GM10847 (cell line): ENCODE data around the gene TBK1.
A peak's percentile ranks its signal among the peaks of the same experiment; 100 is the strongest.

Experiments used
- POLR2A ChIP-seq: IDR thresholded peaks from 2 replicates; pipeline ENCODE4 v1.6.1; 2011; ENCODE audit not compliant: insufficient read length; ENCODE audit errors: extremely low read depth

Gene TBK1

DNA sequence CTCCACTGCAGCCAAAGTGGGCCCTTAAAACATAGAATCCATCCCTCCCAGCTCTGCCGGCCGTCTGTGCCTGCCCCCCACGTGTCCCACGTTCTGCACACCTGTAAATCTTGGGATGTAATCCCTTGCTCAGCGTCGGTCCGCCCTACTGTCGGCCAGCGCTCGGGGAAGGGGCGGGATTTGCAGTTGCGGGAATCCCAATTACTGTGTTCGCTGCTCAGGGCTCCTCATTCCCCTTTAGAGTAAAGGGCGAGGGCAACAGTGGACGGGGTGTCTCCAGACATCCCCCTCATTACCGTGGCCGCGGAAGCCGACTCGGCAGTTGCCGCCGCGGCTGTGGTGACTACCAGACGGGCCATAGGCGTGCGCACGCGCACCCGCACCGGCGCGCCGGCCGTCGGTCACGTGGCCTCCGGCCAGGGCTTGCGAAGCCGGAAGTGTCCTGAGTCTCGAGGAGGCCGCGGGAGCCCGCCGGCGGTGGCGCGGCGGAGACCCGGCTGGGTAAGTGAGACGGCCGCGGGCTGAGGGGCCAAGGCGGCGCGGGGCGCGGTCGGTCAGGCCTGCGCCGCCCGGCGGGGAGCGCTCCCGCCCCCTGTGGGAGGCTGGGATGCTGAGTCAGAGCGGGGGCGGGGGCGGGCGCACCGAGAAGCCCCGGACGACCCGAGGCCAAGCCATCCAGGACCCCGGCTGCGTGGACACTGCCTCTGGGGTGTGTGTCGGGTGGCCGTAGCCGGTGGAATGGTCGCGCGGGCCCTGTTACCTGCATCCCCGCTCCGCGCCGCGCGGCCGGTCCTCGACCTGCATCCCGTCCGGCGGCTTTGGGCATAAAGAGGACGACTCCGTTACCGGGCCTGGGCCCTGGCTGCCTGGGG is at the start of gene TBK1:
TBK1 (plus strand) TSS at position 434 of the 872 bp plus-strand sequence. CDS start 3,751 bp downstream, outside the sequence.
- peak; percentile 69 for TF ChIP-seq POLR2A

DNA sequence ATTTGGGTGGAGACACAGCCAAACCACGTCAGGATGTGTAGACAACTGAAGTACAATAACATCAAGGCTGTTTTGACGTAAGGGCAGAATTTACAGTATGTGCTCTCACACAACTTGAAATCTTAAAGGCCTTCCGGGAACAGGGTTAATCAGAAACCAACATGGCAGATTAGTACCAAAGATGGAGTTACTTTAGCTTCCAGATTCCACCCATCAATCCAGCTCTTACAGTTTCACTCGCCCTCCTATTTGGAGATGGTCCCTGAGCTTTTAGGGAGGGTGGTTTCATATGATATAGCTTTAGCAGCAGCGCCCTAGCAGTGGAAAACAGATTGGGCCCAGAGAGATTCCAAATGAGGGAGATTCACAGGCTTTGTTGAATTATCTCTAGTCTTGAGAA is 49.7 kb upstream of the TBK1 start:
- TF ChIP-seq POLR2A = no peak

GRCh38 chr12:64403707-64404469 is 48.0 kb upstream of the TBK1 start, which contains the start of gene XPOT:
Gene XPOT, plus strand, starts transcription at chr12:64404392. Its CDS starts 5,644 bp downstream, at chr12:64410036.
- peak; percentile 93 for TF ChIP-seq POLR2A

DNA sequence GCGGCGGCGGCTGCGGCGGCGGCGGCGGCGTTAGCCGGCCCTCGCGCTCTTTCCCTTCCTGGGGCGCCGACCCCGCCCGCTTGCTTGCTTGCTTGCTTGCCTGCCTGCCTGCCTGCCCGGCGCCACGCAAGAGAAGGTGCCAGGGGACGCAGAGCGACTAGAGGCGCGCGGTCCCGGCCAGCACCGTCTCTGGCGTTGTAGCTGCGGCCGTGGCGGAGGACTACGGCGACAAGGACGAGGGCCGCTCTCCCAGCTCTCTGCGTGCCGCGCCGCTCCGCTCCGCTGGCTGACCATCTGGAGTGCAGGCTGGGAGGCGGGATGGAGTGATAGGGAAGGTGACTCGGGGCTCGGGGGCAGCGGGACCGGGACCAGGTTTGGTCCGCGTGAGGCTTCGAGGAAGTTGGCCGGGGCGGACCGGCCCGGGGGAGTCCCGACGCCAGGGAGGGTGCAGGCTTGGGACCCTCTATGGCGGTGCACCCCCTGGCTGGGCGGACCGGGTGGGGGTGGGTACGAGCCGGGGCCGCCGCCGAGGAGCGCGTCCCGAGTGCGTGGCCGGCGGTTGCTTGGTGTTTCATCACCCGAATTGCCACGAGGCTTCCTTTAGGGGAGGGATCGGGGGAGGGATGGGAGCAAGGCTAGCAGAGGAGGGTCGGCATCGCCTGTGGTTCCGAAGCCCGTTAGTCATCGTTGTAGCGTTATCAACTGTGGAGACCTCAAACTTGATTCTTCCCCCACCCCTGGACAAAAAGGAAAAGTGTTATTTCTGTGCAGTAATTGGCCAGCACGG is 47.3 kb upstream of the TBK1 start:
- TF ChIP-seq POLR2A = no peak

DNA sequence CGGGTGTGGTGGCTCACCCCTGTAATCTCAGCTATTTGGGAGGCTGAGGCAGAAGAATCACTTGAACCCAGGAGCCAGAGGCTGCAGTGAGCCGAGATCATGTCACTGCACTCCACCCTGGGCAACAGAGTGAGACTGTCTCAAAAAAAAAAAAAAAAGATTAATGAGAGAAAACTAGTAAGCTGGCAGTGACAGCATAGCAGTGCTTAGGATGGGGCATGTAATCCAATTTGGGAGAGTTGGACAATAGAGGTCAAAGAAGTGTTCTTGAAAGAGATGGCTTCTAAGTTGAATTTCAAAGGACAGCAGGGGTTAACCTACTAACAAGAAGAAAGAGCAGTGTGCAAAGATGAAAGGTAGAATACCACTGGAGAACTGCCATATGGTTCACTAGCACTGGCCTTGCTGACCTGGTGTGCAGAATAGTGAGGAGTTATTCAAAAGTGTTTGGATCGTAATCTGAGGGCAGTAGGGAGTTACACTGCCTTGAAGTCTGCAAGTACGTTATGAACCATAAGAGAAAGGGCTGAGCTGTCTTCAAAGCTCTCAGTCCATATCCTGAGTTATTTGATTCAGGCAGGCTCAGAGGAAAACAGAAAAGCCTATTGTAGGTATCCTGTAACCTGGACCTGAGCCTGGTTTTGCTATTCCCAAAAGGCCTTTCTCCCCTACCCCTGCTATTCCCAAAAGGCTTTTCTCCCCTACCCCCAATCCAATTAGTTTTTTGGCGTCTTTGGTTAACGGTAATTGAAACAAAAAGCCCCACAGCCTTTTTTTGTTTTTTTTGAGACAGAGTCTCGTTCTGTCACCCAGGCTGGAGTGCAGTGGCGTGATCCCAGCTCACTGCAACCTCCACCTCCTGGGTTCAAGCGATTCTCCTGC is 44.3 kb upstream of the TBK1 start:
- TF ChIP-seq POLR2A = no peak

GRCh38 chr12:64411427-64411826 is 40.5 kb upstream of the TBK1 start:
- no peak for TF ChIP-seq POLR2A

DNA sequence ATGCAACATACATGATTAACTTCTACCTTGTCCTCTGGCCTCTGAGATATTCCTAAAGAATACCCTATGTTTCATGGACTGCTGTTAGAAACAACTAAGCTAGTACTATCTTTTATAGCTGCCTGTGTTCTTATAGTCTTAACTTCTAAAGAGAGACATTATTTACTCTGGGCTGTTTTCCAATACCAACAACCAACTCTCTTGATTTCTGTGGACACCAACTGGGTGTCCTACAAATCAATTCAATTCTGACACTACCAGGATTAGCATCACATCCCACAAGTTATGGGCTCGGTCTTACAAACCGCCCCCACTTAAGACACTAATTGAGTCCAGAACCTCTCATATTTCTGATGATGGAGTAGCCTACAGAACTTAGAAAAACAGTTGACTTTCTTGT is 39.5 kb upstream of the TBK1 start:
- TF ChIP-seq POLR2A = no peak

DNA sequence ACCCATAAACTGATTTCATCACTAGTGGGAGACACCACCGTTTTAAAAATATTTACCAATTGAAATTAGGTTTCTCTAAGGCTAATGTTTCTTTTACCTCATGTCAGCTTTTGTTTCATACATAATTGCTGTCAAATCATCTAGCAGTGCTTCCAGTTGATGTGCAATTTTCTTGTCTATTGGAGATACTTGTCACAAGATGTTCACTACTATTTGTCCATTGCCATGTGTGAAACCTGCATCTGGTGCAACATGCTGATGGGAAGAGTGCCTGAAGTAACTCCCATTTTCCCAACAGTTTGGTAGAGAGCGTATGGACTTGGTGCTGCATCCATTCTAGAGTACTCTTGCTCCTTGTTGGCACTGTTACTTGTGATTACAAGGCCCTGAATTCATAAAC is 38.0 kb upstream of the TBK1 start:
- TF ChIP-seq POLR2A = no peak

- no peak for TF ChIP-seq POLR2A
Observed at GRCh38 chr12:64418209-64418608, 33.7 kb upstream of the TBK1 start.

GRCh38 chr12:64419696-64420095 is 32.2 kb upstream of the TBK1 start:
- TF ChIP-seq POLR2A = no peak

- TF ChIP-seq POLR2A = no peak
Observed at GRCh38 chr12:64427988-64428387, 23.9 kb upstream of the TBK1 start.

DNA sequence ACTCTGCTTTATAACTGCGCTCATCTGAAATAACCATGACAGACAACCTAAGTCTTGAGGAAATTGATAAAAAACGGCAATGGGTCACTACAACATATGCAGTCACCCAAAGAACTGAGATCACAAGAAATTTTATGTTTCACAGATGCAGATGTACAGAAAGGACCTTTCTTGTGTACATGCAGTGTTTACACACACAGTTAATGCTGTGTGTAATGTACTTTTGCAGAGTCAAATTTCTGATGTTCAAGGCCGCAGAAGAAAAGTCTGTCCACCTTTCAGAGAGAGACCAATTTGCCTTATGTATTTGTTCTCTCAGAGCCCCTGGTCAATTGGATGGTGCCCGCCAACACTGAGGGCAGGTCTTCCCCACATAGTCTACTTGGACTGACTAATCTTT is 23.0 kb upstream of the TBK1 start:
- TF ChIP-seq POLR2A = no peak

GRCh38 chr12:64430886-64431285 is 21.0 kb upstream of the TBK1 start:
- TF ChIP-seq POLR2A = no peak

GRCh38 chr12:64431791-64432190 is 20.1 kb upstream of the TBK1 start:
- TF ChIP-seq POLR2A = no peak
